CD1c-positive myeloid dendritic cell (primary cell): ENCODE results near the gene RPS6KL1.

Experiments used
- DNase-seq: peaks from one replicate; pipeline ENCODE4 v3.0.0-alpha.2; 2016; ENCODE audit errors: extremely low spot score

RPS6KL1 gene

GRCh38 chr14:74888164-74889158, 34.6 kb downstream of the RPS6KL1 start:
- DNase-seq, result no peak

GRCh38 chr14:74886001-74886400, 37.1 kb downstream of the RPS6KL1 start:
- no peak for DNase-seq

- peak; percentile 65 for DNase-seq
These were observed 40.7 kb downstream of the RPS6KL1 start for GRCh38 chr14:74882103-74882920.

GRCh38 chr14:74881431-74882102, 41.5 kb downstream of the RPS6KL1 start, which contains the start of gene DLST:
Gene DLST, plus strand, starts transcription at chr14:74881916. Its CDS starts 38 bp downstream, at chr14:74881954.
- peak; percentile 91 for DNase-seq

GRCh38 chr14:74879427-74880182, 43.5 kb downstream of the RPS6KL1 start:
- DNase-seq, result no peak

GRCh38 chr14:74875941-74876913, 46.8 kb downstream of the RPS6KL1 start, which contains the start of gene PROX2:
Gene PROX2, minus strand, starts transcription at chr14:74876145. Its CDS starts 12,311 bp downstream, at chr14:74863834.
- peak; percentile 51 for DNase-seq

GRCh38 chr14:74875204-74875603, 47.9 kb downstream of the RPS6KL1 start:
- DNase-seq, result no peak

GRCh38 chr14:74871819-74872218, 51.2 kb downstream of the RPS6KL1 start:
- no peak for DNase-seq

GRCh38 chr14:74868739-74869138, 54.3 kb downstream of the RPS6KL1 start:
- DNase-seq, result no peak

- DNase-seq, result peak; percentile 50
These were observed 55.4 kb downstream of the RPS6KL1 start for GRCh38 chr14:74867673-74868072.

- DNase-seq, result no peak
These were observed 56.2 kb downstream of the RPS6KL1 start for GRCh38 chr14:74866708-74867389.

GRCh38 chr14:74865156-74865555, 57.9 kb downstream of the RPS6KL1 start:
- no peak for DNase-seq

- peak; percentile 43 for DNase-seq
These were observed 58.9 kb downstream of the RPS6KL1 start for GRCh38 chr14:74864198-74864597.

- DNase-seq, result peak; percentile 92
These were observed 59.8 kb downstream of the RPS6KL1 start for GRCh38 chr14:74863274-74863673.

- DNase-seq, result no peak
These were observed 61.3 kb downstream of the RPS6KL1 start for GRCh38 chr14:74861734-74862090.

- peak; percentile 93 for DNase-seq
These were observed 61.9 kb downstream of the RPS6KL1 start for GRCh38 chr14:74860899-74861733.

- no peak for DNase-seq
These were observed 63.1 kb downstream of the RPS6KL1 start for GRCh38 chr14:74859757-74860552.
